NT2/D1 (cell line): Measurements from ENCODE around the gene PTPRN.

Source experiments
- DNase-seq: peaks from one replicate; pipeline ENCODE4 v3.0.0-alpha.2; 2011; ENCODE audit warnings: low read depth, low spot score
- H3K27me3 ChIP-seq: 2 replicates; pipeline ENCODE4 v1.6.0; 2011; ENCODE audit warnings: mild to moderate bottlenecking; ENCODE audit not compliant: insufficient read length, insufficient read depth
- H3K36me3 ChIP-seq: 2 replicates; pipeline ENCODE4 v1.6.1; 2011; ENCODE audit warnings: mild to moderate bottlenecking, low read length, mixed read lengths; ENCODE audit not compliant: insufficient read depth, insufficient read length
- H3K4me1 ChIP-seq: 2 replicates; pipeline ENCODE4 v1.5.1; 2011; ENCODE audit not compliant: insufficient read depth, insufficient read length
- H3K4me3 ChIP-seq: 2 replicates; pipeline ENCODE4 v1.5.1; 2011; ENCODE audit warnings: low read depth; ENCODE audit not compliant: insufficient read length
- H3K9ac ChIP-seq: 2 replicates; pipeline ENCODE4 v1.6.0; 2011; ENCODE audit warnings: low read depth; ENCODE audit not compliant: insufficient read length
- H3K9me3 ChIP-seq: 2 replicates; pipeline ENCODE4 v1.5.1; 2011; ENCODE audit warnings: mild to moderate bottlenecking, low read length; ENCODE audit not compliant: insufficient read depth
- SUZ12 ChIP-seq: IDR thresholded peaks from 2 replicates; pipeline ENCODE4 v1.6.1; 2011; ENCODE audit not compliant: insufficient read length, insufficient read depth; ENCODE audit errors: extremely low read depth
- YY1 ChIP-seq: IDR thresholded peaks from 2 replicates; pipeline ENCODE4 v1.6.1; 2011; ENCODE audit not compliant: insufficient read length, insufficient read depth
- ZNF274 ChIP-seq: IDR thresholded peaks from 2 replicates; pipeline ENCODE4 v1.6.1; 2011; ENCODE audit warnings: mild to moderate bottlenecking, low read depth, low read length

The PTPRN gene

GRCh38 chr2:219350215-219350614, 41.0 kb upstream of the PTPRN start:
- peaks cover 5% of the 10 kb centered on the region for H3K4me1 ChIP-seq
- no peak for TF ChIP-seq ZNF274
- TF ChIP-seq YY1: no peak
- no peak for TF ChIP-seq SUZ12
- no peak overlapping the region for H3K4me3 ChIP-seq
- H3K36me3 ChIP-seq: no peaks in the 10 kb centered on the region
- H3K9ac ChIP-seq: no peak overlapping the region
- no peak for DNase-seq
- no peaks in the 10 kb centered on the region for H3K9me3 ChIP-seq
- peaks cover 14% of the 10 kb centered on the region for H3K27me3 ChIP-seq

- no peak overlapping the region for H3K4me3 ChIP-seq
- no peak overlapping the region for H3K9ac ChIP-seq
- no peaks in the 10 kb centered on the region for H3K36me3 ChIP-seq
- no peaks in the 10 kb centered on the region for H3K27me3 ChIP-seq
- TF ChIP-seq ZNF274 (no peak), YY1 (no peak), SUZ12 (no peak)
- DNase-seq: no peak
- no peaks in the 10 kb centered on the region for H3K4me1 ChIP-seq
- H3K9me3 ChIP-seq: no peaks in the 10 kb centered on the region
These were observed 35.7 kb upstream of the PTPRN start for GRCh38 chr2:219344751-219345430.

GRCh38 chr2:219335373-219335786, 26.2 kb upstream of the PTPRN start:
- H3K4me3 ChIP-seq: no peak overlapping the region
- peaks cover 6% of the 10 kb centered on the region; the same call in 1 of the 2 replicates for H3K9me3 ChIP-seq
- H3K4me1 ChIP-seq: no peaks in the 10 kb centered on the region
- peaks cover 44% of the 10 kb centered on the region for H3K27me3 ChIP-seq
- no peak for DNase-seq
- no peak for TF ChIP-seq YY1
- no peaks in the 10 kb centered on the region for H3K36me3 ChIP-seq
- H3K9ac ChIP-seq: no peak overlapping the region

GRCh38 chr2:219334076-219334475, 24.9 kb upstream of the PTPRN start:
- Histone ChIP-seq H3K4me1 (no peaks in the 10 kb centered on the region), H3K36me3 (no peaks in the 10 kb centered on the region), H3K4me3 (no peak overlapping the region), H3K9me3 (peaks cover 6% of the 10 kb centered on the region; the same call in 1 of the 2 replicates), H3K9ac (no peak overlapping the region), H3K27me3 (peaks cover 57% of the 10 kb centered on the region)
- TF ChIP-seq SUZ12: no peak
- TF ChIP-seq YY1: no peak
- TF ChIP-seq ZNF274: no peak
- DNase-seq: no peak

- H3K4me1 ChIP-seq: no peaks in the 10 kb centered on the region
- H3K36me3 ChIP-seq: no peaks in the 10 kb centered on the region
- H3K9me3 ChIP-seq: peaks cover 6% of the 10 kb centered on the region; the same call in 1 of the 2 replicates
- H3K27me3 ChIP-seq: peaks cover 72% of the 10 kb centered on the region
- H3K9ac ChIP-seq: no peak within 1 kb of the TSS
- no peak for TF ChIP-seq YY1
- no peak for TF ChIP-seq ZNF274
- TF ChIP-seq SUZ12: no peak
- no peak for DNase-seq
- H3K4me3 ChIP-seq: peak within 1 kb of the TSS; percentile 6
These were observed 23.3 kb upstream of the PTPRN start, which contains the start of gene RESP18 for GRCh38 chr2:219332542-219332941. TSS of gene RESP18 (minus strand) at chr2:219332744.

- Histone ChIP-seq H3K9ac (no peak overlapping the region), H3K27me3 (peaks cover 77% of the 10 kb centered on the region), H3K4me3 (peak overlapping the region; percentile 6), H3K4me1 (no peaks in the 10 kb centered on the region), H3K9me3 (peaks cover 6% of the 10 kb centered on the region; the same call in 1 of the 2 replicates), H3K36me3 (no peaks in the 10 kb centered on the region)
- DNase-seq: no peak
- TF ChIP-seq SUZ12: no peak
- TF ChIP-seq YY1: no peak
- no peak for TF ChIP-seq ZNF274
These were observed 22.5 kb upstream of the PTPRN start for GRCh38 chr2:219331560-219332213.

- Histone ChIP-seq H3K4me3 (no peak overlapping the region), H3K36me3 (no peaks in the 10 kb centered on the region), H3K9ac (no peak overlapping the region), H3K27me3 (peaks cover 57% of the 10 kb centered on the region), H3K9me3 (no peaks in the 10 kb centered on the region), H3K4me1 (no peaks in the 10 kb centered on the region)
- no peak for DNase-seq
- TF ChIP-seq SUZ12: no peak
- TF ChIP-seq YY1: no peak
- no peak for TF ChIP-seq ZNF274
These were observed 18.5 kb upstream of the PTPRN start for GRCh38 chr2:219327719-219328118.
